H9 (cell line): ENCODE data around the gene TTC12. TPM values are rescaled to one million over a fixed set of nuclear protein-coding genes. Genes with fewer than 3 reads are reported as not detected.

Experiments
- DNase-seq: peaks from one replicate; pipeline ENCODE4 v3.0.0-alpha.2; 2017
- H2AFZ ChIP-seq: one replicate; pipeline ENCODE4 v1.6.1; 2013; ENCODE audit warnings: mild to moderate bottlenecking, low read length, control low read depth, moderate library complexity
- H2AK5ac ChIP-seq: 2 replicates; pipeline ENCODE4 v1.6.1; 2013; ENCODE audit warnings: low read length, control low read depth, mixed read lengths; ENCODE audit not compliant: insufficient read length
- H2BK120ac ChIP-seq: one replicate; pipeline ENCODE4 v1.6.1; 2013; ENCODE audit warnings: low read depth, mild to moderate bottlenecking, low read length, control low read depth, inconsistent platforms; ENCODE audit not compliant: poor library complexity, severe bottlenecking
- H2BK12ac ChIP-seq: 2 replicates; pipeline ENCODE4 v1.6.1; 2013; ENCODE audit warnings: low read length, control low read depth, mixed read lengths, low read depth; ENCODE audit not compliant: insufficient read length
- H2BK15ac ChIP-seq: 2 replicates; pipeline ENCODE4 v1.6.1; 2013; ENCODE audit warnings: low read depth, low read length, control low read depth
- H2BK20ac ChIP-seq: one replicate; pipeline ENCODE4 v1.6.1; 2013; ENCODE audit warnings: low read depth, mild to moderate bottlenecking, low read length, control low read depth, inconsistent platforms; ENCODE audit not compliant: poor library complexity, severe bottlenecking
- H2BK5ac ChIP-seq: 2 replicates; pipeline ENCODE4 v1.6.1; 2013; ENCODE audit warnings: low read length, control low read depth, mixed read lengths; ENCODE audit not compliant: insufficient read length
- H3K14ac ChIP-seq: 2 replicates; pipeline ENCODE4 v1.6.1; 2013; ENCODE audit warnings: low read length, control low read depth; ENCODE audit not compliant: insufficient read depth
- H3K18ac ChIP-seq: 2 replicates; pipeline ENCODE4 v1.6.1; 2013; ENCODE audit warnings: low read depth, mild to moderate bottlenecking, mixed read lengths, low read length, control low read depth; ENCODE audit not compliant: insufficient read length
- H3K23ac ChIP-seq: 2 replicates; pipeline ENCODE4 v1.6.1; 2013; ENCODE audit warnings: low read length, control low read depth, mixed read lengths, low read depth; ENCODE audit not compliant: insufficient read length
- H3K23me2 ChIP-seq: 2 replicates; pipeline ENCODE4 v1.6.1; 2013; ENCODE audit warnings: low read depth, mild to moderate bottlenecking, mixed read lengths, low read length, control low read depth; ENCODE audit not compliant: insufficient read length, poor library complexity, severe bottlenecking
- H3K27ac ChIP-seq: 2 replicates; pipeline ENCODE4 v1.5.1; 2013; ENCODE audit warnings: low read length, control low read depth, mixed read lengths, low read depth; ENCODE audit not compliant: insufficient read length
- H3K27me3 ChIP-seq: 2 replicates; pipeline ENCODE4 v1.6.1; 2013; ENCODE audit warnings: low read length, control low read depth, inconsistent platforms; ENCODE audit not compliant: insufficient read depth
- H3K4ac ChIP-seq: 2 replicates; pipeline ENCODE4 v1.6.1; 2013; ENCODE audit warnings: low read depth, mild to moderate bottlenecking, control low read depth, inconsistent platforms, low read length, moderate library complexity
- H3K4me1 ChIP-seq: 2 replicates; pipeline ENCODE4 v1.6.1; 2013; ENCODE audit warnings: low read length, control low read depth, inconsistent platforms; ENCODE audit not compliant: insufficient read depth
- H3K4me2 ChIP-seq: 2 replicates; pipeline ENCODE4 v1.6.1; 2013; ENCODE audit warnings: low read length, control low read depth, mixed read lengths; ENCODE audit not compliant: insufficient read length, insufficient read depth
- H3K56ac ChIP-seq: 2 replicates; pipeline ENCODE4 v1.6.1; 2013; ENCODE audit warnings: low read depth, mild to moderate bottlenecking, mixed read lengths, low read length, control low read depth; ENCODE audit not compliant: insufficient read length
- H3K79me1 ChIP-seq: 2 replicates; pipeline ENCODE4 v1.6.1; 2013; ENCODE audit warnings: low read depth, mild to moderate bottlenecking, moderate library complexity, low read length, control low read depth, inconsistent platforms; ENCODE audit not compliant: insufficient read depth, poor library complexity, severe bottlenecking
- H3K79me2 ChIP-seq: 2 replicates; pipeline ENCODE4 v1.6.1; 2013; ENCODE audit warnings: low read length, control low read depth, inconsistent platforms; ENCODE audit not compliant: insufficient read depth
- H3K9ac ChIP-seq: 2 replicates; pipeline ENCODE4 v1.6.1; 2013; ENCODE audit warnings: low read length, control low read depth, mixed read lengths; ENCODE audit not compliant: insufficient read length; ENCODE audit errors: extremely low read depth
- H3K9me3 ChIP-seq: one replicate; pipeline ENCODE4 v1.6.1; 2013; ENCODE audit warnings: low read depth, low read length, inconsistent platforms; ENCODE audit not compliant: control insufficient read depth
- H3T11ph ChIP-seq: one replicate; pipeline ENCODE4 v1.6.1; 2013; ENCODE audit warnings: mild to moderate bottlenecking, low read length, control low read depth, inconsistent platforms
- H4K20me1 ChIP-seq: one replicate; pipeline ENCODE4 v1.6.1; 2013; ENCODE audit not compliant: control insufficient read depth, insufficient read length, insufficient read depth
- H4K5ac ChIP-seq: 2 replicates; pipeline ENCODE4 v1.6.1; 2013; ENCODE audit warnings: low read depth, mild to moderate bottlenecking, mixed read lengths, low read length, control low read depth; ENCODE audit not compliant: insufficient read length
- H4K8ac ChIP-seq: replicated peaks from 2 replicates; pipeline ENCODE4 v1.6.1; 2013; ENCODE audit warnings: low read length, control low read depth, mixed read lengths, low read depth; ENCODE audit not compliant: insufficient read length
- H4K91ac ChIP-seq: 2 replicates; pipeline ENCODE4 v1.6.1; 2013; ENCODE audit warnings: low read depth, mild to moderate bottlenecking, moderate library complexity, mixed read lengths, low read length, control low read depth; ENCODE audit not compliant: insufficient read length
- H3K27ac Mint-ChIP-seq, 3 experiments: 2 replicates in 2 of 3; 3 replicates in 1 of 3; pipeline ENCODE4 v1.8.0; 2020 to 2021; ENCODE audit warnings: mixed read lengths in 3 of 3, mild to moderate bottlenecking in 1 of 3, moderate library complexity in 1 of 3
- H3K27me3 Mint-ChIP-seq: 2 replicates; pipeline ENCODE4 v1.8.0; 2021; ENCODE audit warnings: low read depth, mild to moderate bottlenecking, moderate library complexity, mixed read lengths
- H3K36me3 Mint-ChIP-seq, 3 experiments: 2 replicates in 2 of 3; 3 replicates in 1 of 3; pipeline ENCODE4 v1.8.0; 2020 to 2021; ENCODE audit warnings: low read depth in 3 of 3, mixed read lengths in 3 of 3; ENCODE audit not compliant: insufficient read depth in 1 of 3
- H3K4me1 Mint-ChIP-seq, 2 experiments: 2 replicates each; pipeline ENCODE4 v1.8.0; 2020; ENCODE audit warnings: mixed read lengths in 2 of 2
- H3K4me3 Mint-ChIP-seq, 2 experiments: 2 replicates in 1 of 2; 3 replicates in 1 of 2; pipeline ENCODE4 v1.8.0; 2020 to 2021; ENCODE audit warnings: mild to moderate bottlenecking in 2 of 2, mixed read lengths in 2 of 2, moderate library complexity in 1 of 2
- H3K9me3 Mint-ChIP-seq, 2 experiments: 2 replicates in 1 of 2; 3 replicates in 1 of 2; pipeline ENCODE4 v1.8.0; 2020; ENCODE audit warnings: mild to moderate bottlenecking in 2 of 2, mixed read lengths in 2 of 2, moderate library complexity in 1 of 2
- CTCF ChIP-seq: fragments of 200-600 bp; sonication (generic); conservative IDR thresholded peaks from 3 replicates; pipeline ENCODE4 v1.8.0; 2021; ENCODE audit warnings: antibody characterized with exemption, mild to moderate bottlenecking
- WGBS: extraction: QIAGEN DNeasy Blood & Tissue Kit; methylation state at CpG from one replicate; pipeline ENCODE4 v1.1.7; 2013; ENCODE audit warnings: missing lambda C conversion rate, low lambda C conversion rate, mixed read lengths; ENCODE audit not compliant: insufficient read length; ENCODE audit errors: extremely low coverage; 5-methylcytosine and 5-hydroxymethylcytosine counted together
- total RNA-seq: library from RNA; stranded (reverse); gene quantifications from 2 replicates; pipeline ENCODE4 v1.2.1, GENCODE V29; 2021

TTC12 gene
- total RNA-seq, 1 experiment from 2014 or later: 8.3 TPM

GRCh38 chr11:113278481-113278880, 35.9 kb upstream of the TTC12 start:
- Histone ChIP-seq H3K9ac (no peak overlapping the region), H3K4me1 (no peaks in the 10 kb centered on the region), H4K8ac (no peak overlapping the region), H3K4me2 (no peak overlapping the region), H2BK12ac (no peak overlapping the region), H3K27me3 (no peaks in the 10 kb centered on the region), H2AFZ (no peak overlapping the region), H2AK5ac (no peak overlapping the region), H4K91ac (no peak overlapping the region), H4K5ac (no peak overlapping the region), H2BK20ac (no peak overlapping the region), H2BK5ac (no peak overlapping the region), H3K4ac (no peak overlapping the region), H3K56ac (no peak overlapping the region), H2BK120ac (no peak overlapping the region), H3T11ph (no peak overlapping the region), H3K9me3 (no peaks in the 10 kb centered on the region), H2BK15ac (no peak overlapping the region), H4K20me1 (no peaks in the 10 kb centered on the region), H3K18ac (no peak overlapping the region), H3K79me2 (no peaks in the 10 kb centered on the region), H3K23ac (no peak overlapping the region), H3K14ac (no peak overlapping the region), H3K27ac (no peak overlapping the region), H3K23me2 (no peaks in the 10 kb centered on the region), H3K79me1 (no peaks in the 10 kb centered on the region)
- Mint-ChIP-seq H3K9me3 (no peaks in the 10 kb centered on the region), H3K27me3 (no peaks in the 10 kb centered on the region), H3K4me3 (no peak overlapping the region), H3K4me1 (peaks cover 0 to 4% of the 10 kb centered on the region in 2 experiments; a peak in 1 of 4 replicates), H3K27ac (no peak overlapping the region), H3K36me3 (no peaks in the 10 kb centered on the region)
- no peak for TF ChIP-seq CTCF
- DNase-seq: no peak
- WGBS: no CpG with 5 or more reads among the region's 9 CpGs
